Esophagus (tissue), 2 donors: ENCODE results near the gene ADPRS. TPM values are rescaled to one million over a fixed set of nuclear protein-coding genes. Genes with fewer than 3 reads are reported as not detected.
A peak's percentile ranks its signal among the peaks of the same experiment; 100 is the strongest.

Experiments
- H3K27ac ChIP-seq, 2 donors: one replicate each; pipeline ENCODE4 v1.5.1; 2013; ENCODE audit warnings: low read depth in 2 of 2, mild to moderate bottlenecking in 2 of 2, inconsistent platforms in 1 of 2, low read length in 1 of 2, moderate library complexity in 1 of 2
- H3K27me3 ChIP-seq, 2 donors: one replicate each; pipeline ENCODE4 v1.6.1; 2013; ENCODE audit warnings: low read length in 2 of 2, control low read depth in 1 of 2, mild to moderate bottlenecking in 1 of 2; ENCODE audit not compliant: insufficient read depth in 2 of 2, control insufficient read depth in 1 of 2
- H3K36me3 ChIP-seq, 2 donors: one replicate each; pipeline ENCODE4 v1.6.1; 2013; ENCODE audit warnings: low read length in 1 of 2; ENCODE audit not compliant: control insufficient read depth in 2 of 2, insufficient read depth in 2 of 2
- H3K4me1 ChIP-seq, 2 donors: one replicate each; pipeline ENCODE4 v1.6.1; 2013; ENCODE audit warnings: low read length in 1 of 2; ENCODE audit not compliant: control insufficient read depth in 2 of 2, insufficient read depth in 2 of 2
- H3K4me3 ChIP-seq, 2 donors: one replicate each; pipeline ENCODE4 v1.5.1; 2013; ENCODE audit warnings: low read length in 2 of 2, mild to moderate bottlenecking in 2 of 2, low read depth in 1 of 2, moderate library complexity in 1 of 2
- H3K9me3 ChIP-seq, 2 donors: one replicate each; pipeline ENCODE4 v1.6.1; 2013; ENCODE audit warnings: mild to moderate bottlenecking in 2 of 2, low read depth in 1 of 2, low read length in 1 of 2, moderate library complexity in 1 of 2; ENCODE audit not compliant: control insufficient read depth in 2 of 2, insufficient read depth in 1 of 2
- WGBS, 2 donors: extraction: QIAGEN DNeasy Blood & Tissue Kit; methylation state at CpG; one replicate each; pipeline ENCODE4 v1.1.7; 2013; 5-methylcytosine and 5-hydroxymethylcytosine counted together
- polyA plus RNA-seq, 2 donors: library from polyadenylated mRNA; stranded (reverse); fragments of 200-250 nt; gene quantifications; one replicate each; pipeline ENCODE4 v1.2.3, GENCODE V29; 2013
- donor health status: healthy with polysubstance abuse.
- donor health status: Bipolar disorder and iron deficiency.

ADPRS gene
- polyA plus RNA-seq, 2 donors: 28.2 to 40.3 TPM

DNA sequence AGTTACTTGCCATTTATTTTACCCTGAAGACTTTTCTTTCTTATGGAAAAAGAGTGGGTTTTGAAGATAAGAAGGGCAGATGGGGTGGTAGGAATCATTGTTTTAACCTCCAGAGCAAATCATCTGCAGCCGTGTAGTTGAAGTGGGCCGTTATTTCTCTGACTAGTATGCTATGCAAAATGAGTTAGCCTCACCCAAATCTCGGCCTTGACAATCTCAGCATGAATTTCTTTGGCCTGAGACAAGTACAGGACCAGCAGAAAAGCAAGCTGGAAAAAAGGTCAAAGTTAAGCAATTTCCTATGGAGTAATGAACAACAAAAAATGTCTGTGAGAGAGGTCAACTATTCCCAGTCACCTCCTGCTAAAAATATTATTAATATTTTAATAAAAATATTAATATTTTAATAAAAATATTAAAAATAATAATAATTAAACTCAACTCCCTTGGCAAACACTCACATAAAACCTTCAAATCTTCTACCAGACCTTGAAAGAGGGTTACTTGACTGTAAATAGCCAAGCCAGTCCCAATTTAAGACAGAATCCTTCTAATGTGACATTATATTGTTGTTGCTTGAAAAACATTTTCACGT, 11.6 kb upstream of the ADPRS start:
- no peak overlapping the region for H3K4me3 ChIP-seq
- no peaks in the 10 kb centered on the region for H3K4me1 ChIP-seq
- no peaks in the 10 kb centered on the region for H3K27me3 ChIP-seq
- H3K9me3 ChIP-seq: no peaks in the 10 kb centered on the region
- H3K27ac ChIP-seq: no peak overlapping the region
- no peaks in the 10 kb centered on the region for H3K36me3 ChIP-seq
- WGBS, 2 donors: 58 to 68% methylated on average over 4 of the region's 4 CpGs

DNA sequence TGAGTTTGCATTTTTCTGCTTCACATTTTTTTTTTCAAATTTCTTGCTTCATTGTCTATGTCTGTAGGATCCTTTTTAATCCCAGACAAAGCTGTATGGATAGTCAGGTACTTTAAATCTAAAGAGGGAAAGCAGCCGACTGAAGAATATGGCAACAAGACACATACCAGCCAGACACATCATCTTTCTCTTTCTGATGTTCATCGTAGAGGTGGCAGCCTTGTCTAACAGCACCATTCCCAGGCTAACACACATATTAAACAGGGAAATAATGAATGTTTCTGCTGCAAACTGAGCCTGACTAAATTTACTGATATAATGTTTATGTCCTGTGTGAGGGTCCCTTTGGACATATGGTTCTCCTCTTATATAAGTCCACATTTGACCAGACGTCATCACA, 8.5 kb upstream of the ADPRS start:
- H3K4me3 ChIP-seq: no peak overlapping the region
- H3K27me3 ChIP-seq: no peaks in the 10 kb centered on the region
- no peak overlapping the region for H3K27ac ChIP-seq
- H3K9me3 ChIP-seq: no peaks in the 10 kb centered on the region
- no peaks in the 10 kb centered on the region for H3K36me3 ChIP-seq
- no peaks in the 10 kb centered on the region for H3K4me1 ChIP-seq
- 51 to 55% methylated on average over 3 of the region's 3 CpGs for WGBS, 2 donors

DNA sequence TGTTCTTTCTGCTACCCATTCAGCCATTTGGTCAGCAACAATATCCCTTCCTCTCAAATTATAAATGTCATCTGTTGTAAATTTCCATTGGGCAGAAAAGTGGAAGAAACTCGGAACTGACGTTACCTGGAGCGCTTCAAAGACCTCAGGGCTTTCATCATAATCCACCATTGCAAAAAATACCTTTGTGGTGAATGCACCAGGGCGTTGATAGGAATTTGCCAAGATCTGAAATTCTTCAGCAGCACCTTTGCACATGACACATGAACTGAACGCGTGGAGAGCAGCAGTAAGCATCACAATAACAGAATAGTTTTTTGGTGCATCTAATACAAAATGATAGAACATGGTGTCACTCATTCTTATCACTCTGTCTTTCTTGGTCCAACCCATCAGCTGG, 7.9 kb upstream of the ADPRS start:
- 56 to 72% methylated on average over 6 of the region's 6 CpGs for WGBS, 2 donors

GRCh38 chr1:36081926-36082485, 6.7 kb upstream of the ADPRS start:
- WGBS, 2 donors: 56 to 62% methylated on average over 3 of the region's 3 CpGs
- H3K36me3 ChIP-seq: no peaks in the 10 kb centered on the region
- H3K4me3 ChIP-seq: no peak overlapping the region
- no peaks in the 10 kb centered on the region for H3K4me1 ChIP-seq
- no peaks in the 10 kb centered on the region for H3K9me3 ChIP-seq
- no peaks in the 10 kb centered on the region for H3K27me3 ChIP-seq
- no peak overlapping the region for H3K27ac ChIP-seq

More for the DNA sequence above, 7.9 kb upstream of the ADPRS start:
- H3K27me3 ChIP-seq: no peaks in the 10 kb centered on the region
- no peaks in the 10 kb centered on the region for H3K4me1 ChIP-seq
- H3K36me3 ChIP-seq: no peaks in the 10 kb centered on the region
- H3K4me3 ChIP-seq: no peak overlapping the region
- H3K9me3 ChIP-seq: no peaks in the 10 kb centered on the region
- H3K27ac ChIP-seq: no peak overlapping the region

GRCh38 chr1:36083219-36083618, 5.5 kb upstream of the ADPRS start:
- Histone ChIP-seq H3K4me1 (peaks cover 0 to 5% of the 10 kb centered on the region in 2 donors), H3K27ac (no peak overlapping the region), H3K36me3 (no peaks in the 10 kb centered on the region), H3K4me3 (no peak overlapping the region), H3K9me3 (no peaks in the 10 kb centered on the region), H3K27me3 (no peaks in the 10 kb centered on the region)
- WGBS, 2 donors: 79 to 81% methylated on average over 13 of the region's 13 CpGs

- Histone ChIP-seq H3K4me3 (peak within 1 kb of the TSS; percentile 15 to 41), H3K27me3 (no peaks in the 10 kb centered on the region), H3K36me3 (no peaks in the 10 kb centered on the region), H3K4me1 (peaks cover 0 to 7% of the 10 kb centered on the region in 2 donors), H3K9me3 (no peaks in the 10 kb centered on the region), H3K27ac (no peak within 1 kb of the TSS)
- WGBS, 2 donors: 14 to 17% methylated on average over 51 to 58 of the region's 59 CpGs
Measured at GRCh38 chr1:36083635-36084496, 4.8 kb upstream of the ADPRS start, which contains the start of gene TEKT2. TEKT2 (plus strand) TSS chr1:36084094; CDS start chr1:36084922, 828 bp downstream.

DNA sequence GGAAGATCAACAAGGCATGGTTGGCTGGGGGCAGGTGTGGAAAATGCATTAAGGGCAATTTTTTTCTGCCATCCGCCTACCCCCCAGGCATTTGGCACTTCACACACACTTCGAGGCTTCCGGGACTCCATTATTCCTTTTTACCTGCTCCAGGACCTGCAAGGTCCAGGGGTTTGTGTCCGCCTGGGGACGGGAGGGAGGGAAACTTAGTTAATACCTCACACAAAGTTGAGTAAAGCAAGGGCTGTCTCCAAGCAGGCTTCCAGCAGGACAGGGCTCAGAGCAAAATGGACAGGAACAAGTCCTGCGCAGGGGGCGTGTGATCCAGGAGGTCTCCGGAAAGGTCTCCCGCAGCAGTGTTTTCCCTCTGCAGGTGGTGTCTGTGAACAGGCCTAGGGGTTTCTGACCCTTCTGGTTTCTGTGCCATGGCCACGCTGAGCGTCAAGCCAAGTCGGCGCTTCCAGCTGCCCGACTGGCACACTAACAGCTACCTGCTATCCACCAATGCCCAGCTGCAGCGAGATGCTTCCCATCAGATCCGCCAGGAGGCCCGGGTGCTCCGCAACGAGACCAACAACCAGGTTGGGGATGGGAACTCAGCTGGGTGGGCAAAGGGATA, 4.1 kb upstream of the ADPRS start:
- H3K27ac ChIP-seq: no peak overlapping the region
- H3K27me3 ChIP-seq: no peaks in the 10 kb centered on the region
- peaks cover 0 to 9% of the 10 kb centered on the region in 2 donors for H3K4me1 ChIP-seq
- peak overlapping the region; percentile 15 to 41 for H3K4me3 ChIP-seq
- 39 to 54% methylated on average over 19 of the region's 19 CpGs for WGBS, 2 donors
- H3K36me3 ChIP-seq: no peaks in the 10 kb centered on the region
- no peaks in the 10 kb centered on the region for H3K9me3 ChIP-seq

DNA sequence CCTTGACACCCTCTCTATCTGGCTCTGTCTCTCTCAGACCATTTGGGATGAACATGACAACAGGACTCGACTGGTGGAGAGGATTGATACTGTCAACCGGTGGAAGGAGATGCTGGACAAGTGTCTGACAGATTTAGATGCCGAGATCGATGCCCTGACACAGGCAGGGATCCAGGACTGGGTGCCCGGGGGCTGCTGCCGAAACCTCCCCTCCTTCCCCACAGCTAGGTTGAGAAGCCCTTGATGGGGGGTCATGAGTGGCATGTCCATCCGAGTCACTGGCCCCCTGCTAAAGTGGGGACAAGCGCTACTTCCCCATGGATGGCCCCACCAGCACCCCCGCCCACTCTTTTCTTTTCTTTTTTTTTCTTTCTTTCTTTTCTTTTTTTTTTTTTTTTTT, 3.6 kb upstream of the ADPRS start:
- Histone ChIP-seq H3K4me1 (peaks cover 0 to 11% of the 10 kb centered on the region in 2 donors), H3K4me3 (no peak overlapping the region), H3K36me3 (no peaks in the 10 kb centered on the region), H3K27me3 (no peaks in the 10 kb centered on the region), H3K27ac (no peak overlapping the region), H3K9me3 (no peaks in the 10 kb centered on the region)
- 83 to 94% methylated on average over 8 to 9 of the region's 9 CpGs for WGBS, 2 donors

GRCh38 chr1:36085686-36086526, 2.8 kb upstream of the ADPRS start:
- H3K9me3 ChIP-seq: no peaks in the 10 kb centered on the region
- H3K27me3 ChIP-seq: no peaks in the 10 kb centered on the region
- no peaks in the 10 kb centered on the region for H3K36me3 ChIP-seq
- WGBS, 2 donors: 92% methylated on average over 29 of the region's 29 CpGs
- no peak overlapping the region for H3K27ac ChIP-seq
- no peak overlapping the region for H3K4me3 ChIP-seq
- H3K4me1 ChIP-seq: peaks cover 0 to 11% of the 10 kb centered on the region in 2 donors
